Cerebellar nuclear complex (tissue), 1 donor: ENCODE results near the gene GUCY2D.

ENCODE experiments used
- DNase-seq, 2 experiments: peaks; one replicate each; lab custom pipeline; 2025; lab: John Stamatoyannopoulos, UW

The GUCY2D gene

DNA sequence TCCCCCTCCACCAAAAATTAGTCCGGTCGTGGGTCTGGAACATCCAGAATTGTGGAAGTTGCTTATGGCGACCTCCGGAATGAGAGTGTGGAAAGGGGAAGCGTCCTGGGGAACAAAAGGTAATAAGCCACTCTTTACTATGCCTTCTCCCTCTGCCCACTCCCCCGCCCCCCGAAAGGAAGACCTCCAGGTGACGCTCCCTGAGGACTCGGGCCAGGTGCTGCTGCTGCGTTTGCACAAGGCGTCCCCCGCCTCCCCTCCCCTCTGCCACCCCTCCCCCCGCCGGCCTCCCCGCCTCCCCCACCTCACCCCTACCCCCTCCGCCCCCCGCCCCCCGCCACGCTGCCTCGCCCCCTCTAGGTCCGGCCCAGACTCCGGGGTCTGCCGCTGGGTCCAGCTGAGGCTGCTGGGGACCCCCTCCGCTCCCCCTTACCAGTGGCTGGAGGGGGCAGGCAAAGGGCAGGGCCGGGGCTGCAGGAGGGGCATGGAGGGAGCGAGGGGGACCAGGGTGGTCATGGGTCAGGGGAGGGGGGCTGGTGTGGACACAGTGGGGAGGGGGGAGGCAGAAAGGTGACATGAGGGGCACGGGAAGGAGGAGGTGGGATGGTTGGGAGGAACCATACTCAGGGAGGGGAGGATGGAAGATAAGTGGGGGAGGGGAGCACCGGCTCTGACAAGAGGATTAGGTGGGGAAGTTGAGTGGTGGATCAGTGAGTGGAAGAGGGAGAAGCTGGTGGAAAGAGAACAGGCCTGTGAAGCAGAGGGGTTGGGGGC, 61.5 kb downstream of the GUCY2D start:
- no peak for DNase-seq

DNA sequence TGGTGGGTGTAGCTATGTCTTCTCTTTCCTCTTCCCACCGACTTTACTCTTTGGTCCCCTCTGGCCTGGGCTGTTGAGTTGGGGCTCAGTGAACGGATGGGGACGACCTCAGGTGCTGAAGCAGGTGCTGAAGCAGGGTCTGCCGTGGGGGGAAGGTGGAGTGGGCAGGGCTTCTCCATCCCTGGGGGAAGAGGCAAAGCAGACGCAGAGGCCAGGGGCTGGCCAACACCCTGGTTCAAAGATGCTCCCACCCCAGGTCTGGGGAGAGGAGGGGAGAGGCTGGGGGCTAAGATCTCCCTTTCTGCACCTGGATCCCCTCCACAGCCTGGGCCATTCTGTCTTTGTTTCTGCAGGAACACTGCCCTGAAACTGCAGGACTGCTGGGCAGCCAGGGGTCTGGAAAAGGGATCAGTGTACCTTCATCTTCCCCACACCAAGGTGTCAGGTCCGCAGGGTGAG, 62.2 kb downstream of the GUCY2D start:
- no peak for DNase-seq

DNA sequence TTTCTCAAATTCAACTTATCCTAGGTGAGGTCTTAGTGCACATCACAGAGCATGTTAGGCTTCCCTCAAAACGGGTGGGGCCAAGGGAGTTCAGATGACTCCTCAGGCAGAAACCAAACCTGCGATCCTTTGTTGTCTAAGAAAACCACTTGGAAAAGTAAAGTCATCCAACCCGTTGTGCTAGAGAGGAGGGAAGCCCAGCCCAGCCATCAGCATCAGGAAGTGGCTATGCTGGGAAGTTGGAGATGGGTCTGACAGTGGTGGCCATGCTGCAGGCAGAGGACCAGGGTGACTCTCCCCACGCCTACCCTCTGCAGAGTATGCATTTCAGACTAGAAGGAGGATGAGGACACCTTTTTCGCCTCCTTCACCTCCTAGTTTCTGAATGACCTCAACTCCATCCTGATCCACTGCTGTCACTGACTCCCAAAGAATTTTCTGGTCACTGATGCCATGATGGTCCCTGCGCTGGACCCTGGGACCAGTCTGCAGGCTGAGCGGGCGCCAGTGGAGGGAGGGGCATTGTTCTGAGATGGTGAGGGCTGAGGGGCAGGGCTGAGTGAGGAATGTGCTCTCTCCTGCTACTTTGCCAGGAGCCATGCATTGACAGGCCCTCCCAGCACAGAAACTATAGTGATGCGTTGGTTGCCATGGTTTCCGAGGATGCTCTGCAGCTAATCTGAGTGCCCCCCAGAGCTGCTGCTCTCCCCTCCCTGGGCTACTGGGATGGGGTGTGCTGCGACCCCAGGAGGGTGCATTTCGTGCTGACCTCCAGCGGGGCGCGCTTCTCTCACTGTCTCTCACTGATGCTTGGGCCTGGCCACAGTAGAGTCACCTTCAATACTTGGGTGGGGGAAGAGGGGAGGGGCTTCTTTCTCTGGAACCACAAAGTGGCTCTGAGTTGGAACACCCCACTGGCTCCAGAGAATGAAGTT, 64.7 kb downstream of the GUCY2D start:
- DNase-seq, result no peak

DNA sequence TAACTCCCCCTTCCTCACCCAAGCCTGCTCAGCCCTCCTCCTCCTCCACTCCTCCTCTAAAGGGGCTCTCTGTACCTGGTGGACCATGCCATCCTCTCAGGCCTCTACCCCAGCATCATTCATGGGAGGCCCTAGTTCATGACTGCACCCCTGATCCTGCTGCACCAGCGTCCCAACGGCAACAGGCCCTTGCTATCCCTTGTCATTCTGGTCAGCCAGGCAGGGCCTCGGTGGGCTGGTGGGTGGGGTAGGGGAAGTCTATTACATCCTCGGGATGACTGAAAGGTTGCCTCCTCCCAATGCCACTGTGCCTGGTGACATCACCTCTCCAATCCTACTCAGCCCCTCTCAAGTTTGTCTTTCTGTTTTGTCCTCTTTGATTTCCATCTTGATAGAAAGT, 65.4 kb downstream of the GUCY2D start:
- no peak for DNase-seq

DNA sequence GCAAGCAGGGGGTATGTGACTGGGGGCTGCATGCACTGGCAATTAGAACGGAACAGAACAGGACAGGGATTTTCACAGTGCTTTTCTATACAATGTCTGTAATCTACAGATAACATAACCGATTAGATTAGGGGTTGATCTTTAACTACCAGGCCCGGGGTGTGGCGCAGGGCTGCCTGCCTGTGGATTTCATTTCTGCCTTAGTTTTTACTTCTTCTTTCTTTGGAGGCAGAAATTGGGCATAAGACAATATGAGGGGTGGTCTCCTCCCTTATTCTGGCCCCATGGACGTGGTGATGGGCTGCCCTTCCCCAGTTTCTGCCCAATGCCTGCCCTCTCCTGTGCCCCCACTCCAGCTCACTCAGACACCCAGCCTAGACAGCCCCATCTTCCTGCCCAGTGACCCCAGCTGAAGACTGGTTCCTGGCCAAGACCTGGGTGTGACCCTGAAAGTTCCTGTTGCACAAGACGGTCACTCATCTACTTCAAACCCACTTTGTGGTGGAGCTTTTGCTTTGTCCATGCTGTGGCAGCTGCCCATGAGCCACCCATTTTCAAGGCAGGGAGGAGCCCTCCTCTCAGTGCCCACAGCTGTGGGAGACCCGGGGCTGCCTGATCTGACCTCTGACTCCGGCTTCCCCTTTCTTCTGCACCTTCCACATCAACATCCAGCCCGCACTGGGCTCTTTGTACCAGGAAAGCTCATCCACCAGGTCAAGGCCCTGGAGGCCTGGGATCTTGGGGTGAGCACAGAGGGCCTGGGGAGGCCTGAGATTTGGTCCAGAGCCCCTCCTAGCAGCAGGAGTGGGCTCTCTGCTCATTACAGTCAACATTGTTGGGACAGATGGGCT, 66.5 kb downstream of the GUCY2D start:
- DNase-seq, result no peak

DNA sequence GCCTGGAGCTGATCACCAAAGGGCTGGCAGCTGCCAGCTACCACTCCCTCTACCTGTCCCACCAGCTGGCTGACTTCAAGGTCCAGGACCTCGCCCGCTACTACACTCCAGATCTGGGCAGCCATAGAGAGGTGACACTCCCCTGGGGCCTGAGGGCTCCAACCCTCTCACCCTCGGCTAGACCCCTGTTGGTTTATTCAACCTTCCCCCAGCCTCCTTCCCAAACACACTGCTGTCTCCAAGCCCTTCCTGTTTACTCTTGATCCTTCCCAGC, 67.1 kb downstream of the GUCY2D start:
- no peak for DNase-seq
